GM21737 (cell line): ENCODE measurements around the gene PLD5.
A peak's percentile ranks its signal among the peaks of the same experiment; 100 is the strongest.
"Not testable (repeated sequence)": the region's sequence is repeated elsewhere in the genome, so short reads cannot be mapped to it uniquely, and the experiment has no call there.

Experiments used
- ATAC-seq: cut with Tn5 transposase; IDR thresholded peaks from one replicate; pipeline ENCODE4 v1.9.1; 2021; ENCODE audit warnings: mild to moderate bottlenecking, moderate library complexity; ENCODE audit not compliant: unreplicated experiment

The PLD5 gene

DNA sequence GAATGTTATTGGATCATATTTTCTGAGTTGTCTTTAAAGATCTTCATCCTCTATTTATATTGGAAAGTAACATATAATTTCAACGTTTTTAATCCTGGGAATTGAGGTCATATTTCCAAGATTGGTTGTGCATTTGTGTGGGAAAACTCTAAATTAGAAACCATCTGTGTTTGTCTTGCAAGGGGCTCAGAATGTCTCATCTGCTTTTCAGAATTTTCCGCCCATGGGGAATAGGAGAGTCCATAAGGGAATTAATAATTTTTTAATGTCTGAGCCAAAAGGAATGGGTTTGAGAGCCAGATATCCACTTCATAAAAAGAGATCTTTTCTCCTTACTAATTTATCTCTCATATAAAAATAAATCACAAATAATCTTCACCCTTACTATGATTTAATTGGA, 440.8 kb downstream of the PLD5 start:
- no peak for ATAC-seq

DNA sequence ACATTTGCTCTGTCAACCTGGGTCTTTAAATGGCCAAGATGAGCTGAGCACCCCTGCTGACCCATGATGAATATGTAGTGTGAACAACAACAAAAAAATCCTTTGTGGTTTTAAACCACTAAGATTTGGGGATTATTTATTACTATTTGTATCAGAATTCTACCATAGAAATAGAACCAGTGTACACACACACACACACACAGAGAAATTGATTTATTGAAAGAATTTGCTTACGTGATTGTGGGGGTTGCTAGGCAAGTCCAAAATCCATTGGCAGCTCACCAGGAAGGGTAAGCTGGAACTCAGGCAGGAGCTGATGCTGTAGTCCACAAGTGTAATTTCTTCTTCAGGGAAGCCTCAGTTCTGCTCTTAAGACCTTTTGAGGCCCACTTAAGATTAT, 443.1 kb downstream of the PLD5 start:
- ATAC-seq: no peak

DNA sequence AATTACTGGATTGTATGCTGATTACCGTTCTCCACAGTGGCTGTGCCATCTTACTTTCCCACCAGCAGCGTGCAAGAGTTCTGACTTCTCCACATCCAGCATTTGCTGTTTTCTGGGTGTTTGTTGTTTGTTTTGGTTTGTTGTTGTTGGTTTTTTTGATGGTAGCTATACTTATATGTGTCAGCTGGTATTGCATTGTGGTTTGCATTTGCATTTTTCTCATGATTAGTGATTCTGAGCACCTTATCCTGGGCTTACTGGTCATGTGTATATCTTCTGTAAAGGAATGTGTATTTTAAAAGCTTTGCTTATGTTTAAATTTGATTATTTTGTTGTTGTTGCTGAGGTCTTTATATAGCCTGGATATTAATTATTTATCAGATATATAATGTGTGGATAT, 458.7 kb downstream of the PLD5 start:
- ATAC-seq: no peak

DNA sequence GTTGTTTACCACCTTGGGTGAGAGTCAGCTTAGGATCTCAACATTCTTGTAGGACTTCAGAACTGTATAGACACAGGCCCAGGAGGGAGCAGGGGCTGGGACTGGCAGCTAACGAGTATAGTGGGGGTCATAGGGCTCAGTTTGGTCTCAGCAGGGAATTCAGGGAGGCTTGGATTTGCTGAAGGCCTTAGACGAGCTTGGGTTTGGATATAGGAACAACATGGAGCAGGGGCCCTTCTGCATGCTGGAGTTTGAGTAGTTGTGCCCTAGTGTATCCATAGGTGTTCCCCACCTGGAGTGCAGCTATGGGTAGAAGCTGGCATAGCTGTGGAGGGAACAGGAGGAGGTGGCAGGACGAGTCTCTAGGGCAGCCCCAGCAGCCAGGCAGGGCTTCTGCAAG, 462.2 kb downstream of the PLD5 start:
- ATAC-seq: no peak

DNA sequence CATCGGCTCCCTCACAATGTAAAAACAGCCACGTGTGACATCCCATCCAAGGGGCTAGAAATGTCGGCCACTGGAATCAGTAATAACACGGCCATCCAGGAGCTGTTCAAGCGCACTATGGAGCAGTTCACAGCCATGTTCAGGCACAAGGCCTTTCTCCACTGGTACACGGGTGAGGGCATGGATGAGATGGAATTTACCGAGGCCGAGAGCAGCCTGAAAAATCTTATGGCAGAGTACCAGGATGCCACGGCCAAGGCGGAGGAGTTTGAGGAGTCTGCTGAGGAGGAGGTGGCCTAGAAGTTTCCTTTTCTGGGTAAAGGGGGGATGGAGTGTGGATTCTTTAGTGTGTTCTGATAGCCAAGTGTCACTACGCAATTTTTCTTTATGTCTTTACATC, 464.5 kb downstream of the PLD5 start:
- no peak for ATAC-seq

DNA sequence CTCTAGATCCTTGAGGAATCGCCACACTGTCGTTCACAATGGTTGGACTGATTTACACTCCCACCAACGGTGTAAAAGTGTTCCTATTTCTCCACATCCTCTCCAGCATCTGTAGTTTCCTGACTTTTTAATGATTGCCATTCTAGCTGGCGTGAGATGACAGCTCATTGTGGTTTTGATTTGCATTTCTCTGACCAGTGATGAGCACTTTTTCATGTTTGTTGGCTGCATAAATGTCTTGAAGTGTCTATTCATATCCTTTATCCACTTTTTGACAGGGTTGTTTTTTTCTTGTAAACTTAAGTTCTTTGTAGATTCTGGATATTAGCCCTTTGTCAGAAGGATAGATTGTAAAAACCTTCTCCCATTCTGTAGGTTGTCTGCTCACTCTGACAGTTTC, 465.9 kb downstream of the PLD5 start:
- ATAC-seq: peak; percentile 80

DNA sequence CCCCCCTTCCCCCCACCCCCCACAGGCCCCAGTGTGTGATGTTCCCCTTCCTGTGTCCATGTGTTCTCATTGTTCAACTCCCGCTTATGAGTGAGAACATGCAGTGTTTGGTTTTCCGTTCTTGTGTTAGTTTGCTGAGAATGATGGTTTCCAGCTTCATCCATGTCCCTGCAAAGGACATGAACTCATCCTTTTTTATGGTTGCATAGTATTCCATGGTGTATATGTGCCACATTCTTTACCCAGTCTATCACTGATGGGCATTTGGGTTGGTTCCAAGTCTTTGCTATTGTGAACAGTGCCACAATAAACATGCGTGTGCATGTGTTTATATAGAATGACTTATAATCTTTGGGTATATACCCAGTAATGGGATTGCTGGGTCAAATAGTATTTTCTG, 466.3 kb downstream of the PLD5 start:
- not testable (repeated sequence) for ATAC-seq

DNA sequence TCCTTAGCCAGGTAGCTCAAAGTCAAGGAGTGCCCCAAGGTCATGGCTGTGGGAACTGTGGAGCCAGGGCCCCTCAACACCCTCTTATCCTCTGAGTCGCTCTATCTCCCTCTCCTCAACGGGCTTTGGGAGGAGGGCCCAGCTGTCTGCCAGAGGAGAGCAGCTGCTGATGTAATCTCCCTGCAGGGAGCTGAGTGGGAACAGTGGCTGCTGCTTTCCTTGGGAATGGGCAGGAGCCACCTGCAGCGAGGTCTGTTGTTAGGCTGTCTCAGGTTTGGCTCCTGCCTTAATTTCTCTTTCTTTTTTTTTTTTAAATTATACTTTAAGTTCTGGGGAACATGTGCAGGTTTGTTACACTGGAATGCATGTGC, 466.8 kb downstream of the PLD5 start:
- ATAC-seq: no peak

DNA sequence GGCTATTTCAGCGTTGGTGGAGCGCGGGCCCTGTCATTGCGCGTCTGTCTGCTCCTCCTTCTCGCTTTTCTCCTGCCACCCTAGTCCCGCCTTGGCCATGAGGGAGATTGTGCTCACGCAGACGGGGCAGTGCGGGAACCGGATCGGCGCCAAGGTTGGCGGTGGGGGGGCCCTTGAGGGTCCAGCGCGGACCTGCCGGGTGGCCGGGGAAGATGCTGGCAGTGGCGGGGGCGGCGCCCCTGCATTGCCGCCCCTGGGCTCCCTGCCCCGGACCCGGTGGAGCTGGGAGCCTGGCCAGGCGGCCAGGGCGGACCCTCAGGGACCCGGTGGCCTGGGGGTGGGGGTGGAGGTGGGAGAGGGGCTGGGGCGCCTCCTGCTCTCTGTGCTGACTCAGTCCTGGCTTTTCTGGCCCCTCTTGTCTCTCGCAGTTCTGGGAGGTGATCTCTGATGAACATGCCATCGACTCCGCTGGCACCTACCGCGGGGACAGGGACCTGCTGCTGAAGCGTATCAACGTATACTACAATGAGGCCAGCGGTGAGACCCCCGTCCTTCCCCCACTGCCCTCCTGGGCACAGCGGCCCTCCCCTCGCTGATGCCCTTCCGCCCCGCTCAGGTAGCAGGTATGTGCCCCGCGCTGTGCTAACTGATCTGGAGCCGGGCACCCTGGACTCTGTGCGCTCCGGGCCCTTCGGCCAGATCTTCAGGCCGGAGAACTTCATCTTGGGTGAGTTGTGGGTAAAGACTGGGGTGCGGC, 467.3 kb downstream of the PLD5 start:
- no peak for ATAC-seq

DNA sequence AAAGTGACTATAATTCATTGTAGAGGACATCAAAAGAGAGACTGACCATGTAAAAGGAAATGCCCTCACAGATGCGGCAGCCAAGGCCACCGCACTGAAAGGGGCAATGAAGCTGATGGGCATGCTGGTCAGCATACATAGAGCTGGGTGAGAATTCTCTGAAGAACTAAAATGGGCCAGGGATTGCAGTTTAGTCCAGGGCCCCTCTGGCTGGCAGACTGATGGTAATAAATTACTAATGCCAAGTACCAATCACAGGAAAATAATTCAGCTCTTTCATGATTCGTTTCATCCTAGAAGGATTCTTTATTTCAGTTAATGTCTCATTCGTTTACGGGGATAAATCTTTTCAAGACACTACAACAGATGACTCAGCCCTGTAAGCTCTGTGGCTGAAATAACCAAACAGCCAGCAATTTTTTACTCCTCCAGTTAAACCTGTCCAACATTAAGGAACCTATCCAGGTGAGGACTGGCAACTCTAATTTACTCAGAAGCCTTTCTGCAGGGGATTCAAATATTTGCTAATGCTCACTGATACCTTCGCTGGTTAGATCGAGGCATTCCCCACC, 468.7 kb downstream of the PLD5 start:
- ATAC-seq: no peak

DNA sequence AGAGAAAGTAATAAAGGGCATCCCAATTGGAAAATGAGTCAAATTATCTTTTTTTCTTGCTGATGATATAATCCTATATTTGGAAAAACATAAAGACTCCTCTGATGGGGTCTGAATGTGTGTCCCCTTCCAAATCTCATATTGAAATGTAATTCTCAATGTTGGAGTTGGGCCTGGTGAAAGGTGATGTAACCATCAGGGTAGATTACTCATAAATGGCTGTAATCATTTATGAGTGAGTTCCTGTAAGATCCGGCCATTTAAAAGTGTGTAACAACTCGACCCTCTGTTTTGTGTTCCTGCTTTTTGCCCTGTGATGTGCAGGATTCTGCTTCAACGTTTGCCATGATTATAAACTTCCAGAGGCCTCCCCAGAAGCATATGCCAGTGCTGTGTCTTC, 481.3 kb downstream of the PLD5 start:
- ATAC-seq: no peak

DNA sequence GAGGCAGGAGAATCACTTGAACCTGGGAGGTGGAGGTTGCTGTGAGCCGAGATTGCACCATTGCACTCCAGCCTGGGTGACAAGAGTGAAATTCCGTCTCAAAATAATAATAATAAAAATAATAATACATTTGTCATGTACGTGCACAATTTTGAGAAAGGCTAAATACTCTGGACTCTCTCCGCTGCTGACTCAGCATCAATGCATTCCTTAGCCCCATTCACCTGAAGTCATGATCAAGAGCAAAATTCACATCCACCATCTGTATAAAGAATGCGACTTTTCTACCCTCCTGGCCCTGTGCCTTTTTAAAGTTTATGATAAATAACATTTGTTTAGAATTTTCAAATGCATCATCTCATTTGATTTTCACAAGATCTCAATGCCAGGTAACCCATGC, 490.1 kb downstream of the PLD5 start:
- no peak for ATAC-seq

DNA sequence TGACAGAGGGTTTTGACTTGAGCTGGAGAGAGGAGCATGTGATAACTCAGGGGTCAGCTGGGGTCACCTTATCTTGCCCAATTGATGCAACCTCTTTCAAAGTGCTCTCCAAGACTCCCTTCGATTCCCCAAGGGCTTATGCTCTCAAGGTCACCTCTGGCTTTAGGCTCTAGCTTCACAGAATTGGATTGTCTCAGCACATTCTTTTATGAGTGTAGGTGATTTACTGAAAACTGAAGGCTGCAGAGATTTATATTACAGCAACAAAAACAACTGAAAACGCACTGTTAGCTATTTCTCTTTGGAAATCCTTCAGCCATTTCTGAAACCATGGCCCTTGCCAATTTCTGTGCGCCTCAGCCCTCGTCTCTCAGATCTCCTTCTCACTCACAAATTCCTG, 491.1 kb downstream of the PLD5 start:
- ATAC-seq: no peak
